ENCODE measurements around the gene REN.

REN gene

GRCh38 chr1:204134103-204134502 is 32.0 kb downstream of the REN start:
- DNase-seq (ENCODE audit: low read depth in 2 of 2) = no peak

- no peak for DNase-seq (ENCODE audit: low read depth in 2 of 2)
These were observed 33.4 kb downstream of the REN start for GRCh38 chr1:204132718-204133117.

DNA sequence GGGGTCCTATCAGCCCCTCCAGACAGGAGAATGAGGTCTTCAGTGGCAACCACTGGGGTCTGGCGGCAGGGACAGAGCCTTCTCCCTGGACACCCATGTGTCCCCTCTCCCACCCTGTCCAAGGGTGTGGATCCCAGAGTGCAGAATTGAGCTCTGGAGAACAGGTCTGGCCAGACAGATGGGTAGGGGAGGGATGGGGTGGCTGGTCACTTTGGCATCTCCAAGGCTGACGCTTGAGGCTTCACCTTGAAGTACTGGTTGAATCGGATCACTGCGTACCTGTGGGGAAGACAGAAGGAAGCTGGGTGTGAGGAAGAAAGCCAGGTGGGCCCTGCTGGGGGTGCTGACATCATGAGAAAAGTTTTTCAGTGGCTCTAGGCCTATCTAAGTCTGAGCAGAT is 34.2 kb downstream of the REN start:
- no peak for DNase-seq (ENCODE audit: low read depth in 2 of 2)

- no peak for DNase-seq (ENCODE audit: low read depth in 2 of 2)
These were observed 34.9 kb downstream of the REN start for GRCh38 chr1:204130981-204131892.

- DNase-seq (ENCODE audit: low read depth in 2 of 2) = no peak
These were observed 36.0 kb downstream of the REN start for GRCh38 chr1:204130178-204130577.

GRCh38 chr1:204128964-204129896 is 36.9 kb downstream of the REN start:
- peak in 1 of 2 donors; percentile 26 for DNase-seq (ENCODE audit: low read depth in 2 of 2)

- no peak for DNase-seq (ENCODE audit: low read depth in 2 of 2)
These were observed 37.6 kb downstream of the REN start for GRCh38 chr1:204128464-204128963.

- no peak for DNase-seq (ENCODE audit: low read depth in 2 of 2)
These were observed 38.4 kb downstream of the REN start for GRCh38 chr1:204127597-204128242.

- DNase-seq (ENCODE audit: low read depth in 2 of 2) = no peak
These were observed 39.2 kb downstream of the REN start for GRCh38 chr1:204126956-204127355.

DNA sequence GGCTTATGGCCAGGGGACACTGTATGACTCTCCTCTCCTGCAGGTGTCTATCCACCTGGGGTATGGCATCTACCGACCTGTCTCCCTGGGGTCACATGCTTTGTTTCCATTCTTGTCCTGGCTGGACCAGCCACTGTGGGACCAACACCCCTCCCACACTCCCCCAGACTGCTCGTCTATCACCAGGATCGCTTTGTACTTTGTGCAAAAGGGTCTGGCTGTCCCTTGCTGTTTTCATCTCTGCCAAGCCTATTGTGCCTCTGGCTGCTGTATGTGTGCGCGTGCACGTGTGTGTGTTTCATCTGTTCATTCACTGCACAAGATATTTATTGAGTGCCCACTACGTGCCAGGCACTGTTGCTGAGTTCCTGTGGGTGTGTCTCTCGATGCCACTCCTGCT is 39.8 kb downstream of the REN start:
- DNase-seq (ENCODE audit: low read depth in 2 of 2) = no peak

DNA sequence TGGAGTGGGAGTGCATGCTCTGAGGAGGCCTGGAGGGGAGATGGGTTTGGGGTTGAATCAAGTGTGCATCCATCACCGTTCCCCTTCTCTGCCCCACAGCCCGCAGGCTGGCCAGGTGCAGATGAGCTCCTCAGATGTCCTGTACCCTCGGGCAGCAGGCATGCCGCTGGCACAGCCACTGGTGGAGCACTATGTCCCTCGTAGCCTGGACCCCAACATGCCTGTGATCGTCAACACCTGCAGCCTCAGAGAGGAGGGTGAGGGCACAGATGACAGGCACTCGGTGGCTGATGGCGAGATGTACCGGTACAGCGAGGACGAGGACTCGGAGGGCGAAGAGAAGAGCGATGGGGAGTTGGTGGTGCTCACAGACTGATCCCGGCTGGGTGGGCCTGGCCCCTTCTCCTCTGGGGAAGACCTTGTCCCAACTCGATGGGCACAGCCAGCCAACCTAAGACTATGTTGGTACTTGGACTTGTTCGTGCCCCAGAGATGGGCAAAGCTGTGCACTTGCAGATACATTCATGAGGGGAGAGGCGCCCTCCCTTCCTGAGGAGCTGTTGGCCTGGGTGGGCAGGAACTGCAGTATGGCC is 40.3 kb downstream of the REN start:
- DNase-seq (ENCODE audit: low read depth in 2 of 2) = no peak

DNA sequence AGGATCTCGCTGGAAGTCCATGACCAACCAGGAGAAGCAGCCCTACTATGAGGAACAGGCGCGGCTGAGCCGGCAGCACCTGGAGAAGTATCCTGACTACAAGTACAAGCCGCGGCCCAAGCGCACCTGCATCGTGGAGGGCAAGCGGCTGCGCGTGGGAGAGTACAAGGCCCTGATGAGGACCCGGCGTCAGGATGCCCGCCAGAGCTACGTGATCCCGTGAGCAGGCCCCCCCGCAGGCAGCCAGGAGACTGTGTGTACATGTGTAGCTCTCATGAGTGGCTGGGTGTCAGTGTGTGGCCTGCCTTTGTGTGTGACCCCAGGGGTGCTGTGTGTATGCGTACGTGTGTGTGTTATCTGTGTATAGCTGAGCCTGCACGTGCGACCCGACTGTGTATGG is 41.5 kb downstream of the REN start:
- no peak for DNase-seq (ENCODE audit: low read depth in 2 of 2)

- DNase-seq (ENCODE audit: low read depth in 2 of 2) = no peak
These were observed 42.8 kb downstream of the REN start for GRCh38 chr1:204123376-204123775.

DNA sequence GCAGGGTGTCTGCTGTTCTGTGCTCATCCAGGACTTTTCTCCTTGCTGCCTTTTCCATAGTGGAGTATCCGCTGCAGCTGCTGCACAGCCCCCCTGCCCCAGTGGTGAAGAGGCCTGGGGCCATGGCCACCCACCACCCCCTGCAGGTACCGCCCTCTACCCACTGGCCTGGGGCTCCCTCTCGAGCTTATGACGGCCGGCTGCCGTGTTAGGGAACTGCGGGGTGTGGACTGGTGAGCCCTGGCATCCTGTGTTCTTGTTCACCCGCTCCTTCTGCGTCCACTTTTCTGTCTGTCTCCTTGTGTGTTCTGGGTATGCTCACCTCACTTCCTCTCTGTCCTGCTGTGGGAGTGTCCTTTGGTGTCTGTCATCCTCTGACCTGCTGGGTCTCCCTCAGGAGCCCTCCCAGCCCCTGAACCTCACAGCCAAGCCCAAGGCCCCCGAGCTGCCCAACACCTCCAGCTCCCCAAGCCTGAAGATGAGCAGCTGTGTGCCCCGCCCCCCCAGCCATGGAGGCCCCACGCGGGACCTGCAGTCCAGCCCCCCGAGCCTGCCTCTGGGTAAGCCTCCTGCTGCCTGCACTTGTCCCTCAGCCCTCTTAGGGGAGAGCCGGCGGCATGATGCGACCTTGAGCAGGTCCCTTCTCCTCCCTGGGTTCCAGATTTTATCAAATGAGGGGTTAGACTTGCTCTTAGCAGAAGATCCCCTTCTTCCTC is 44.1 kb downstream of the REN start:
- DNase-seq (ENCODE audit: low read depth in 2 of 2) = no peak

GRCh38 chr1:204116539-204116938 is 49.6 kb downstream of the REN start:
- DNase-seq (ENCODE audit: low read depth in 2 of 2) = no peak

GRCh38 chr1:204115116-204115515 is 51.0 kb downstream of the REN start:
- no peak for DNase-seq (ENCODE audit: low read depth in 2 of 2)

DNA sequence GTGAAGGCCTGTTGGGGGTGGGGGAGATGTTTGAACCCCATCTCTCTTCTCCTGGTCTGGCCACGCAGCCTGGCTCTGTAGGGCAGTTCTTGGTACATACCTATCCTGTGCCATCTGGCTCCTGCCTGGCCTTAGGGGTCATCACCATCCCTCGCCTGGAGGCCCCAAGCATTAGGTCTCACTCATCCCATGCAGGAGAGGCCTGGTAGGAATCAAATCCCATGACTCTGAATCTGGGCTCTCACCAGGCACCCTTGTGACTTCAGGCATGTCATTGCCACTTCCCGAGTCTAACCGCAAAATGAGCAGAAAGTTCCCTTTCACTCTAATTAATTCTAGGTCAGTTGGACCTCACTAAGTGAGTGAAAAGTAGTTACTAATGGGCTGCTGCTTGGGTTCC is 51.5 kb downstream of the REN start:
- DNase-seq (ENCODE audit: low read depth in 2 of 2) = no peak

- no peak for DNase-seq (ENCODE audit: low read depth in 2 of 2)
These were observed 52.2 kb downstream of the REN start for GRCh38 chr1:204113896-204114295.

- DNase-seq (ENCODE audit: low read depth in 2 of 2) = no peak
These were observed 53.0 kb downstream of the REN start for GRCh38 chr1:204112876-204113730.
